Liver (tissue), 9 donors: ENCODE results near the gene SUGCT. TPM values are rescaled to one million over a fixed set of nuclear protein-coding genes. Genes with fewer than 3 reads are reported as not detected.

Experiments used
- DNase-seq: peaks from one replicate; pipeline ENCODE4 v3.0.0-alpha.2; 2017; ENCODE audit warnings: low spot score
- H3K27ac ChIP-seq, 2 donors: one replicate each; pipeline ENCODE4 v1.7.0; 2013; ENCODE audit warnings: inconsistent platforms in 2 of 2, low read length in 2 of 2, control low read depth in 1 of 2, low read depth in 1 of 2, mild to moderate bottlenecking in 1 of 2
- H3K27me3 ChIP-seq, 4 donors: one replicate each; pipeline versions ENCODE4 v1.6.1 to v1.7.0; 2013; ENCODE audit warnings: low read length in 3 of 4, inconsistent platforms in 1 of 4, mild to moderate bottlenecking in 1 of 4, moderate library complexity in 1 of 4; ENCODE audit not compliant: control insufficient read depth in 4 of 4, insufficient read depth in 4 of 4
- H3K36me3 ChIP-seq, 4 donors: one replicate each; pipeline versions ENCODE4 v1.6.1 to v1.7.0; 2013; ENCODE audit warnings: low read length in 3 of 4, mild to moderate bottlenecking in 3 of 4, low read depth in 1 of 4, moderate library complexity in 1 of 4; ENCODE audit not compliant: control insufficient read depth in 4 of 4, insufficient read depth in 3 of 4
- H3K4me1 ChIP-seq, 4 donors: one replicate each; pipeline versions ENCODE4 v1.6.1 to v1.7.0; 2013; ENCODE audit warnings: low read length in 3 of 4, mild to moderate bottlenecking in 3 of 4, moderate library complexity in 1 of 4; ENCODE audit not compliant: control insufficient read depth in 4 of 4, insufficient read depth in 4 of 4
- H3K4me3 ChIP-seq, 3 donors: one replicate each; pipeline versions ENCODE4 v1.6.1 to v1.7.0; 2013; ENCODE audit warnings: low read length in 3 of 3, control low read depth in 1 of 3, low read depth in 1 of 3, mild to moderate bottlenecking in 1 of 3
- H3K9ac ChIP-seq, 2 donors: one replicate each; pipeline ENCODE4 v1.7.0; 2013; ENCODE audit warnings: low read length in 2 of 2, mild to moderate bottlenecking in 2 of 2, moderate library complexity in 2 of 2, control low read depth in 1 of 2, low read depth in 1 of 2
- H3K9me3 ChIP-seq, 4 donors: one replicate each; pipeline versions ENCODE4 v1.6.1 to v1.7.0; 2013; ENCODE audit warnings: low read length in 3 of 4; ENCODE audit not compliant: control insufficient read depth in 4 of 4
- EGR1 ChIP-seq, 2 donors: IDR thresholded peaks; 2 replicates each; pipeline ENCODE4 v1.6.1; 2016 to 2018; ENCODE audit warnings: antibody characterized with exemption in 2 of 2, low read depth in 2 of 2
- FOXA1 ChIP-seq: IDR thresholded peaks from 2 replicates; pipeline ENCODE4 v1.6.1; 2016; ENCODE audit warnings: antibody characterized with exemption
- FOXA2 ChIP-seq: IDR thresholded peaks from 2 replicates; pipeline ENCODE4 v1.6.1; 2016; ENCODE audit warnings: antibody characterized with exemption
- HNF4A ChIP-seq, 2 donors: conservative IDR thresholded peaks; 2 replicates each; pipeline ENCODE4 v1.6.1; 2016; ENCODE audit warnings: antibody characterized with exemption in 2 of 2, mild to moderate bottlenecking in 2 of 2
- HNF4G ChIP-seq: IDR thresholded peaks from 2 replicates; pipeline ENCODE4 v1.6.1; 2016; ENCODE audit warnings: antibody characterized with exemption
- JUND ChIP-seq, 2 donors: IDR thresholded peaks; 2 replicates each; pipeline ENCODE4 v1.6.1; 2016; ENCODE audit warnings: antibody characterized with exemption in 2 of 2
- NR2F2 ChIP-seq: IDR thresholded peaks from 2 replicates; pipeline ENCODE4 v1.6.1; 2016; ENCODE audit warnings: antibody characterized with exemption
- RAD21 ChIP-seq, 2 donors: IDR thresholded peaks; 2 replicates each; pipeline ENCODE4 v1.6.1; 2016; ENCODE audit warnings: antibody characterized with exemption in 2 of 2, mild to moderate bottlenecking in 2 of 2
- RXRA ChIP-seq, 2 donors: IDR thresholded peaks; 2 replicates each; pipeline ENCODE4 v1.6.1; 2017 to 2018; ENCODE audit warnings: antibody characterized with exemption in 2 of 2, mild to moderate bottlenecking in 1 of 2
- SP1 ChIP-seq: IDR thresholded peaks from 2 replicates; pipeline ENCODE4 v1.6.1; 2018; ENCODE audit warnings: antibody characterized with exemption, mild to moderate bottlenecking
- TAF1 ChIP-seq: conservative IDR thresholded peaks from 2 replicates; pipeline ENCODE4 v1.6.1; 2016; ENCODE audit warnings: antibody characterized with exemption, mild to moderate bottlenecking
- YY1 ChIP-seq: IDR thresholded peaks from 2 replicates; pipeline ENCODE4 v1.6.1; 2016; ENCODE audit warnings: antibody characterized with exemption, mild to moderate bottlenecking
- WGBS: extraction: QIAGEN DNeasy Blood & Tissue Kit; methylation state at CpG from one replicate; pipeline ENCODE4 v1.1.7; 2013; 5-methylcytosine and 5-hydroxymethylcytosine counted together
- polyA plus RNA-seq, 2 donors: library from polyadenylated mRNA; stranded (reverse) in 1 of 2; unstranded in 1 of 2; fragments of 200-250 nt in 1 of 2; fragments of >200 nt in 1 of 2; fragmentation: Nextera tagmentation in 1 of 2; extraction: Ambion mirVana in 1 of 2; gene quantifications; one replicate each; pipeline versions ENCODE4 v1.2.1 to v1.2.3, GENCODE V29; 2013 to 2015
- total RNA-seq, 2 donors: library from RNA; depleted of rRNA; stranded (reverse); fragments of >200 nt; gene quantifications; one replicate each; pipeline ENCODE4 v1.2.3, GENCODE V29; 2014
- TF ChIP-seq, protein P1 (sequence below): fragments of 150-350 bp; IDR thresholded peaks from 2 replicates; pipeline ENCODE4 v1.5.1; 2017; ENCODE audit warnings: improper control_type of control experiment, low read depth, low read length; ENCODE audit not compliant: missing input control
- TF ChIP-seq, protein P2 (sequence below): IDR thresholded peaks from 2 replicates; pipeline ENCODE4 v1.6.1; 2016; ENCODE audit warnings: antibody characterized with exemption
- TF ChIP-seq, protein P3 (sequence below): IDR thresholded peaks from 2 replicates; pipeline ENCODE4 v1.6.1; 2016; ENCODE audit warnings: antibody characterized with exemption
- TF ChIP-seq, protein P4 (sequence below): IDR thresholded peaks from 2 replicates; pipeline ENCODE4 v1.6.1; 2016; ENCODE audit warnings: antibody characterized with exemption
- TF ChIP-seq, protein P5 (sequence below): IDR thresholded peaks from 2 replicates; pipeline ENCODE4 v1.6.1; 2016; ENCODE audit warnings: antibody characterized with exemption, mild to moderate bottlenecking
- donor health status: healthy.
- donor health status: healthy.
- donor health status: healthy.
- donor health status: healthy.
- donor health status: healthy.

The SUGCT gene
- total and polyA plus RNA-seq, 4 donors, result 6.2 to 11.9 (median 9.9) TPM

DNA sequence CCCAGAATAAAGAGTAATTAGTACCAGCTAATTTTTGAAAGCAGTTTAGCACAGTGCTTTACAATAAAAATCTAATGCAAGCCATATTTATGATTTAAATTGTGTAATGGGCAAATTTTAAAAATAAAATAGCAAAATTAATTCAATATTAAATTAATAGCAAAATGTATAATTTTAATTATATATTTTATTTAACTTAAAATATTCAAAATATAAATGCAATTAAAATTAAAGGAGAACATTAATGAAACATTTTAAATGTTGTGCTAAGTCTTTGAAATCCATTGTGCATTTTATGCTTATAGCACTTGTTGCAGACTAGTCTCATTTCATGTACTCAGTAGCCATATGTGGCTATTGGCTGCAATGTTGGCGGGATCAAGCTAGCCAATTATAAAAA, 367.6 kb downstream of the SUGCT start:
- Histone ChIP-seq H3K9me3 (no peaks in the 10 kb centered on the region), H3K27ac (no peak overlapping the region), H3K4me1 (no peaks in the 10 kb centered on the region), H3K9ac (no peak overlapping the region), H3K4me3 (no peak overlapping the region), H3K27me3 (no peaks in the 10 kb centered on the region), H3K36me3 (no peaks in the 10 kb centered on the region)
- no peak for DNase-seq
- TF ChIP-seq, protein P1, sequence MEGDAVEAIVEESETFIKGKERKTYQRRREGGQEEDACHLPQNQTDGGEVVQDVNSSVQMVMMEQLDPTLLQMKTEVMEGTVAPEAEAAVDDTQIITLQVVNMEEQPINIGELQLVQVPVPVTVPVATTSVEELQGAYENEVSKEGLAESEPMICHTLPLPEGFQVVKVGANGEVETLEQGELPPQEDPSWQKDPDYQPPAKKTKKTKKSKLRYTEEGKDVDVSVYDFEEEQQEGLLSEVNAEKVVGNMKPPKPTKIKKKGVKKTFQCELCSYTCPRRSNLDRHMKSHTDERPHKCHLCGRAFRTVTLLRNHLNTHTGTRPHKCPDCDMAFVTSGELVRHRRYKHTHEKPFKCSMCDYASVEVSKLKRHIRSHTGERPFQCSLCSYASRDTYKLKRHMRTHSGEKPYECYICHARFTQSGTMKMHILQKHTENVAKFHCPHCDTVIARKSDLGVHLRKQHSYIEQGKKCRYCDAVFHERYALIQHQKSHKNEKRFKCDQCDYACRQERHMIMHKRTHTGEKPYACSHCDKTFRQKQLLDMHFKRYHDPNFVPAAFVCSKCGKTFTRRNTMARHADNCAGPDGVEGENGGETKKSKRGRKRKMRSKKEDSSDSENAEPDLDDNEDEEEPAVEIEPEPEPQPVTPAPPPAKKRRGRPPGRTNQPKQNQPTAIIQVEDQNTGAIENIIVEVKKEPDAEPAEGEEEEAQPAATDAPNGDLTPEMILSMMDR, result no peak
- TF ChIP-seq, protein P2, sequence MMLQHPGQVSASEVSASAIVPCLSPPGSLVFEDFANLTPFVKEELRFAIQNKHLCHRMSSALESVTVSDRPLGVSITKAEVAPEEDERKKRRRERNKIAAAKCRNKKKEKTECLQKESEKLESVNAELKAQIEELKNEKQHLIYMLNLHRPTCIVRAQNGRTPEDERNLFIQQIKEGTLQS, result no peak
- no peak for TF ChIP-seq FOXA1
- TF ChIP-seq, protein P3, sequence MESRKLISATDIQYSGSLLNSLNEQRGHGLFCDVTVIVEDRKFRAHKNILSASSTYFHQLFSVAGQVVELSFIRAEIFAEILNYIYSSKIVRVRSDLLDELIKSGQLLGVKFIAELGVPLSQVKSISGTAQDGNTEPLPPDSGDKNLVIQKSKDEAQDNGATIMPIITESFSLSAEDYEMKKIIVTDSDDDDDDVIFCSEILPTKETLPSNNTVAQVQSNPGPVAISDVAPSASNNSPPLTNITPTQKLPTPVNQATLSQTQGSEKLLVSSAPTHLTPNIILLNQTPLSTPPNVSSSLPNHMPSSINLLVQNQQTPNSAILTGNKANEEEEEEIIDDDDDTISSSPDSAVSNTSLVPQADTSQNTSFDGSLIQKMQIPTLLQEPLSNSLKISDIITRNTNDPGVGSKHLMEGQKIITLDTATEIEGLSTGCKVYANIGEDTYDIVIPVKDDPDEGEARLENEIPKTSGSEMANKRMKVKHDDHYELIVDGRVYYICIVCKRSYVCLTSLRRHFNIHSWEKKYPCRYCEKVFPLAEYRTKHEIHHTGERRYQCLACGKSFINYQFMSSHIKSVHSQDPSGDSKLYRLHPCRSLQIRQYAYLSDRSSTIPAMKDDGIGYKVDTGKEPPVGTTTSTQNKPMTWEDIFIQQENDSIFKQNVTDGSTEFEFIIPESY, result no peak
- TF ChIP-seq JUND (IDR thresholded peaks at IDR 0.05), result no peak
- TF ChIP-seq HNF4G, result no peak
- TF ChIP-seq, protein P4, sequence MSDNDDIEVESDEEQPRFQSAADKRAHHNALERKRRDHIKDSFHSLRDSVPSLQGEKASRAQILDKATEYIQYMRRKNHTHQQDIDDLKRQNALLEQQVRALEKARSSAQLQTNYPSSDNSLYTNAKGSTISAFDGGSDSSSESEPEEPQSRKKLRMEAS, result no peak
- no peak for TF ChIP-seq NR2F2
- TF ChIP-seq, protein P5, sequence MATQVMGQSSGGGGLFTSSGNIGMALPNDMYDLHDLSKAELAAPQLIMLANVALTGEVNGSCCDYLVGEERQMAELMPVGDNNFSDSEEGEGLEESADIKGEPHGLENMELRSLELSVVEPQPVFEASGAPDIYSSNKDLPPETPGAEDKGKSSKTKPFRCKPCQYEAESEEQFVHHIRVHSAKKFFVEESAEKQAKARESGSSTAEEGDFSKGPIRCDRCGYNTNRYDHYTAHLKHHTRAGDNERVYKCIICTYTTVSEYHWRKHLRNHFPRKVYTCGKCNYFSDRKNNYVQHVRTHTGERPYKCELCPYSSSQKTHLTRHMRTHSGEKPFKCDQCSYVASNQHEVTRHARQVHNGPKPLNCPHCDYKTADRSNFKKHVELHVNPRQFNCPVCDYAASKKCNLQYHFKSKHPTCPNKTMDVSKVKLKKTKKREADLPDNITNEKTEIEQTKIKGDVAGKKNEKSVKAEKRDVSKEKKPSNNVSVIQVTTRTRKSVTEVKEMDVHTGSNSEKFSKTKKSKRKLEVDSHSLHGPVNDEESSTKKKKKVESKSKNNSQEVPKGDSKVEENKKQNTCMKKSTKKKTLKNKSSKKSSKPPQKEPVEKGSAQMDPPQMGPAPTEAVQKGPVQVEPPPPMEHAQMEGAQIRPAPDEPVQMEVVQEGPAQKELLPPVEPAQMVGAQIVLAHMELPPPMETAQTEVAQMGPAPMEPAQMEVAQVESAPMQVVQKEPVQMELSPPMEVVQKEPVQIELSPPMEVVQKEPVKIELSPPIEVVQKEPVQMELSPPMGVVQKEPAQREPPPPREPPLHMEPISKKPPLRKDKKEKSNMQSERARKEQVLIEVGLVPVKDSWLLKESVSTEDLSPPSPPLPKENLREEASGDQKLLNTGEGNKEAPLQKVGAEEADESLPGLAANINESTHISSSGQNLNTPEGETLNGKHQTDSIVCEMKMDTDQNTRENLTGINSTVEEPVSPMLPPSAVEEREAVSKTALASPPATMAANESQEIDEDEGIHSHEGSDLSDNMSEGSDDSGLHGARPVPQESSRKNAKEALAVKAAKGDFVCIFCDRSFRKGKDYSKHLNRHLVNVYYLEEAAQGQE, result no peak
- no peak for TF ChIP-seq SP1
- TF ChIP-seq FOXA2, result no peak
- TF ChIP-seq HNF4A (conservative IDR thresholded peaks at IDR 0.05), result no peak
- TF ChIP-seq TAF1, result no peak
- no peak for TF ChIP-seq RXRA (IDR thresholded peaks at IDR 0.05)
- TF ChIP-seq EGR1 (IDR thresholded peaks at IDR 0.05; ENCODE audit: low read depth in 2 of 2), result no peak
- WGBS, result 99% methylated on average over 1 of the region's 1 CpG

DNA sequence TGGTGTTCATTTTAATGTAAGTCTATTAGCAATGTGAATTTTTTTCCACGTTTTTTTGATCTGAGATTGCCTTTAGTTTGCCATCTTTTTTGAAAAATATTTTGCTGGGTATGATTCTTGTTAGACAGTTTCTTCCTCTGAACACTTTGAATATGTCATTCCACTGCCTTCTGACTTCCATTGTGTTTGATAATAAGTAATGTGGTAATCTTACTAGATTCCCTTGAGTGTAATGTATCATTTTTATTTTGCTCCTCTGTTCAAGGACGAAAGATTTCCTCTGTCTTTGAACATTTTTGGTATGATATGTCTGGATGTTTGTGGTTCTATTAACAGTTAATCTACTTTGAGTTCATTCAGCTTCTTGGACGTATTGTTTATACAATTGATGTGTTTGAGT, 371.4 kb downstream of the SUGCT start:
- no peaks in the 10 kb centered on the region for H3K36me3 ChIP-seq
- no peak overlapping the region for H3K9ac ChIP-seq
- no peak overlapping the region for H3K27ac ChIP-seq
- no peaks in the 10 kb centered on the region for H3K27me3 ChIP-seq
- no peaks in the 10 kb centered on the region for H3K4me1 ChIP-seq
- TF ChIP-seq, protein P1, result no peak
- TF ChIP-seq, protein P3, result no peak
- no peak for TF ChIP-seq RAD21 (IDR thresholded peaks at IDR 0.05)
- TF ChIP-seq TAF1, result no peak
- no peak for TF ChIP-seq YY1
- DNase-seq, result no peak
- H3K4me3 ChIP-seq, result no peak overlapping the region
- H3K9me3 ChIP-seq, result no peaks in the 10 kb centered on the region
- WGBS, result 80% methylated on average over 3 of the region's 3 CpGs
